NCI-H146 (cell line): ENCODE data around the gene ZBTB1.

Experiments
- DNase-seq: peaks from one replicate; lab custom pipeline; 2025; lab: John Stamatoyannopoulos, UW

The ZBTB1 gene

GRCh38 chr14:64572386-64573104 is 68.0 kb downstream of the ZBTB1 start:
- DNase-seq = no peak

- DNase-seq = no peak
Measured at GRCh38 chr14:64573109-64573508, 68.5 kb downstream of the ZBTB1 start.
